Heart left ventricle (tissue), 13 donors: ENCODE results near the gene METTL27.

Experiments used
- CTCF ChIP-seq, 12 donors: fragments of 200-600 bp; sonication (generic) in 4 of 12; IDR thresholded peaks; one replicate each; pipeline versions ENCODE4 v1.5.0 to v1.8.0; 2018 to 2022; ENCODE audit warnings: antibody characterized with exemption in 12 of 12, mild to moderate bottlenecking in 5 of 12
- POLR2A ChIP-seq, 2 donors: fragments of 450-650 bp; IDR thresholded peaks; one replicate each; pipeline ENCODE4 v1.6.1; 2017; ENCODE audit warnings: antibody characterized with exemption in 2 of 2, mild to moderate bottlenecking in 2 of 2, moderate library complexity in 2 of 2
- donor health status: ischemic (EF 13 %, LVEDD 7.1; RV severe dilation, severe dysfunction).
- donor health status: DM: no; HTN: yes; CAD: no.
- donor health status: DM: no; HTN: no; CAD: no.
- donor health status: ischemic (EF 25% LVEDD 6.9; RV normal size, moderate dysfunction).
- donor health status: ischemic (EF 25% LVEDD 5.7; RV mildly dilated, moderate dysfunction).
- donor health status: ischemic (EF 35%, LVEDD 5.7; RV mildly dilated, moderate dysfunction).
- donor health status: nonischemic (EF 11% LVEDD 7.7; RV severe dilation, severe dysfunction).
- donor health status: DM: yes; HTN: yes; CAD: no.
- donor health status: PGD.
- donor health status: ischemic (EF 29% LVEDD 5.4; RV normal size, mild dysfunction).
- donor health status: nonischemic (EF 23%, LVEDD 6.1; RV moderate dilation, normal function).

GRCh38 chr7:73844131-73844547, 1.8 kb upstream of the METTL27 start:
- TF ChIP-seq CTCF (IDR thresholded peaks at IDR 0.05), result no peak
- TF ChIP-seq POLR2A (IDR thresholded peaks at IDR 0.05), result no peak
